Aorta (tissue), 4 donors: ENCODE measurements around the gene WNT3A. TPM values are rescaled to one million over a fixed set of nuclear protein-coding genes. Genes with fewer than 3 reads are reported as not detected.

ENCODE experiments used
- microRNA-seq, 2 donors: library from miRNA; unstranded; fragments of <30 nt; microRNA quantifications; one replicate each; pipeline ENCODE4 v1.2.0, GENCODE V29; 2020
- polyA plus RNA-seq, 2 donors: library from polyadenylated mRNA; stranded (reverse); fragments of 200-250 nt; gene quantifications; one replicate each; pipeline ENCODE4 v1.2.3, GENCODE V29; 2013
- total RNA-seq, 2 donors: library from RNA; stranded (reverse); fragmentation: NEBNext Ultra II Directional; extraction: Animal tissue kit (Norgen Biotek cat#: 25700); gene quantifications; one replicate each; pipeline ENCODE4 v1.2.1, GENCODE V29; 2021
- donor health status: healthy with polysubstance abuse.
- donor health status: Bipolar disorder and iron deficiency.
- donor health status: DM: no; HTN: no; CAD: no.
- donor health status: DM: yes; HTN: yes; CAD: no.

WNT3A gene
- total and polyA plus RNA-seq, 4 donors: not detected

Small RNA genes lying within 50 kb of the gene (microRNA-seq; reads per million reads assigned to microRNA genes)
- 2.0 to 7.7 reads per million in 2 donors for gene MIR3620

Other genes starting within 250 kb of the WNT3A start
- gene PRSS38, start 191.3 kb upstream of the WNT3A start, total RNA-seq: not detected
- not detected for gene PRSS38, start 191.3 kb upstream of the WNT3A start, polyA plus RNA-seq
- 1 to 10 TPM in 1 of 2 donors, under 1 TPM in 1; 0.94 to 3.5 TPM for gene WNT9A, start 59.1 kb upstream of the WNT3A start, total RNA-seq
- under 1 TPM; 0.13 to 0.38 TPM for gene WNT9A, start 59.1 kb upstream of the WNT3A start, polyA plus RNA-seq
- 100 to 1,000 TPM; 291 to 356 TPM for gene ARF1, start 75.7 kb downstream of the WNT3A start, total RNA-seq
- 100 to 1,000 TPM; 232 to 349 TPM for gene ARF1, start 75.7 kb downstream of the WNT3A start, polyA plus RNA-seq
- gene C1orf35, start 96.3 kb downstream of the WNT3A start, total RNA-seq: 10 to 100 TPM in 1 of 2 donors, 1 to 10 TPM in 1; 7.9 to 11.4 TPM
- gene C1orf35, start 96.3 kb downstream of the WNT3A start, polyA plus RNA-seq: 10 to 100 TPM in 1 of 2 donors, 1 to 10 TPM in 1; 3.6 to 36.2 TPM
- gene MRPL55, start 102.3 kb downstream of the WNT3A start, total RNA-seq: 10 to 100 TPM; 27.4 to 35.4 TPM
- gene MRPL55, start 102.3 kb downstream of the WNT3A start, polyA plus RNA-seq: 100 to 1,000 TPM in 1 of 2 donors, 10 to 100 TPM in 1; 41.8 to 152 TPM
- 100 to 1,000 TPM; 247 to 248 TPM for gene GUK1, start 133.3 kb downstream of the WNT3A start, total RNA-seq
- gene GUK1, start 133.3 kb downstream of the WNT3A start, polyA plus RNA-seq: 100 to 1,000 TPM; 660 to 973 TPM
- 1 to 10 TPM; 4.3 to 4.5 TPM for gene GJC2, start 142.9 kb downstream of the WNT3A start, total RNA-seq
- gene GJC2, start 142.9 kb downstream of the WNT3A start, polyA plus RNA-seq: under 1 TPM; 0.50 to 0.87 TPM
- gene IBA57, start 158.8 kb downstream of the WNT3A start, total RNA-seq: 10 to 100 TPM in 1 of 2 donors, 1 to 10 TPM in 1; 7.8 to 11.1 TPM
- gene IBA57, start 158.8 kb downstream of the WNT3A start, polyA plus RNA-seq: 1 to 10 TPM in 1 of 2 donors, under 1 TPM in 1; 0.95 to 1.8 TPM
- 10 to 100 TPM in 1 of 2 donors, 1 to 10 TPM in 1; 5.9 to 19.3 TPM for gene OBSCN, start 201.0 kb downstream of the WNT3A start, total RNA-seq
- 1 to 10 TPM; 2.0 to 6.9 TPM for gene OBSCN, start 201.0 kb downstream of the WNT3A start, polyA plus RNA-seq